Measurements from ENCODE around the gene SLC5A10.
"Not testable (repeated sequence)": the region's sequence is repeated elsewhere in the genome, so short reads cannot be mapped to it uniquely, and the experiment has no call there.

SLC5A10 gene

DNA sequence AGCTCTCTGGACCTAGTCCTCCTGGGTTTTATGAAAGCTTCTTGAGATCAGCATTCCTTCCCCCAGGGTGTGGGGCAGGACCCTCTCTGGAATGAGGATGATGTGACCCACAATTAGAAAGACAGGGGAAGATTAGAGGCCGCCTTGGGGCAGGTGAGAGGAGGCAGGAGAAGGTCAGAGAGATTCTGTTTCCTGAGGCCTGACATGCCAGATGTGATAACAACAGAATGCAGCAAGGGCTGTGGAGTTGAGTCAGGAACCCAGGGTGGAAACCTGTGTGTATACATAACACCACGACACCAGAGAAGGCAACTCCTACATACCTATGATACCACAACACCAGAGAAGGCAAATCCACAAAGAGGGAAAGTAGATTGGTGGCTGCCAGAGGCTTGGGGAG is 5.4 kb upstream of the SLC5A10 start:
- DNase-seq = no peak

- no peak for DNase-seq
These were observed 4.1 kb upstream of the SLC5A10 start for GRCh38 chr17:18947866-18948265.

DNA sequence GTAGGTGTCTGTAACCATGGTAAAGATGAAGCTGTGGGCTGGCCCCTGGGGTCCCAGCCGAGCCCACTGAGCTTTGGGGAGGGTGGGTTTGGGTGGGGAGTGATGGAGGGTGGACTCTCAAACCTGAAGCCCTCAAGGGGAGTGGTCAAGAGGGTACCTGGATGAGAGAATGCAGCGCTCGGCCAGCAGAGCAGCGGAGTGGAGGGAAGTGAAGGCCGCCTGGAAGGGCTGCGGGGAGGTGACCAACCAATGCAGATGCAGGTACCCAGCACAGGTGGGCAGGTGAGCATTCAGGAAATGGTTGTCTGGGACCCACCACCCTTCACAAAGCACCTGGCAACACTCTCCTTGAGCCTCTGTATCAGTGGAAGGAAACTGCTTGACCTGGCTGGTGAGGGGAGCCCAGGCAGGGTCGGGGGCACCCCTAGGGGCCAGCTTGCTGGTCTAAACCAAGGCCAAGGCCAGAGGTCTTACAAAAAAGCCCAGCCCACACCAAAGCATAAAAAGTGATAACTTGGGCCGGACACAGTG is 3.4 kb upstream of the SLC5A10 start:
- no peak for DNase-seq

GRCh38 chr17:18949566-18949965 is 2.4 kb upstream of the SLC5A10 start:
- DNase-seq = no peak

DNA sequence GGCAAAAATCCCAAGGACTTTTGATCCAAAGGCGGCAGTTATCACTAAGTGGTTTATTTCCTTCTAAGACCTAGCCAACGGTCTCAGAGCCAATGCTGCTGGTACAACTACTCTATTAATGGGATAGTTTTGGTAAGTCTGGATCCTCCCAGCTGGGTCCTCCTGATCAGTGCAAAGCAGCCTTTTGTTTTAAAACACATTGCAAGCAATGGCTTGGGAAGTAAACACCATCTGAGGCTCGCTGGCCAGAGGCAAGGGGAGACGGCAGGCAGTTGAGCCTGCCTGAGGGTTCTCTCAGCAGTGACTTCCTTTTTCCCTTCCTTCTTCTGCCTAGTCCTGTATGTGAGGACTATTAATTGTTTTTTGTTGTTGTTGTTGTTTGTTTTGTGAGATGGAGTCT is 1.6 kb upstream of the SLC5A10 start:
- no peak for DNase-seq

DNA sequence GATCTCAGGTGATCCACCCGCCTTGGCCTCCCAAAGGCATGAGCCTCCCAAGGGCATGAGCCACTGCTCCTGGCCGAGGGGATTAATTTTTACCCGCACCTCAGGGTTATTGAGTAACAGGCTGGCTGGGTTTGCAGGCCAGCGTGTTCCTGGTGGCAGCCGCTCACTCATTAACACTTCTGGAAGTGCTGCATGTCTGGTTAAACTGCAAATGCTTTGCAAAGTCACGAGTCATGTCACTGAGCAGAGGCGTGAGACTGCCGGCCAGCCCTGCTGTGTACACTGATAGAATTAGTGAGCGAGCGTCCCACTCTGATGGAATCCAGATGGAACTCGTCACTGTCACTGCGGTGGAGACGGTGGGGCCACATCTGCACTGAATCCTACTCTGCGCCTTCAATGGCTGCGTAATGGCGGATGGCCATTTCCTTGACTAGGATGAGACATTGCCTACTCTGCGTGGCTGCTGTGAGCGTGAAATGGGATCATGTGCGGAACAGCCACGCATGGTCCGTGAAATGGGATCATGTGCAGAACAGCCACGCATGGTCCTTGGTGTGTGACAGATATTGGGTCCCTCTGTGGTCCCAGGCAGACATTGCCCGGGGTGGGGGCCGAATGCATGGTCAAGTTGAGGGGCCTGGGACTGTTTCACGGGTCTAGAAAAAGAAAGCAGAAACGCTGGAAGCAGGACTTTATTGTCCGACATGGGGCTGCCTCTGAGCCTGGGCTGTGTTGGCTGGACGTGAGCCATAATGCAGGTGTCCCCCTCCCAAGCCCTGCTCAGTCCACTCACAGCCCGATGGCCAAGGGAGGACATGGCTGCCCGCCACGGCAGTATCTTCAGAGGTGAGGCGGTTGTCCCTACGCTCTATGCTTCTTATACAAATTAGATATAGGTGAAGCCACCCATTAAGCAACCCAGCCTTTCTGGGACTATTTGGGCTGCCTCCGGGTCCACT is 740 bp upstream of the SLC5A10 start:
- DNase-seq = no peak

GRCh38 chr17:18953231-18953728 is 1.3 kb downstream of the SLC5A10 start:
- DNase-seq = no peak

DNA sequence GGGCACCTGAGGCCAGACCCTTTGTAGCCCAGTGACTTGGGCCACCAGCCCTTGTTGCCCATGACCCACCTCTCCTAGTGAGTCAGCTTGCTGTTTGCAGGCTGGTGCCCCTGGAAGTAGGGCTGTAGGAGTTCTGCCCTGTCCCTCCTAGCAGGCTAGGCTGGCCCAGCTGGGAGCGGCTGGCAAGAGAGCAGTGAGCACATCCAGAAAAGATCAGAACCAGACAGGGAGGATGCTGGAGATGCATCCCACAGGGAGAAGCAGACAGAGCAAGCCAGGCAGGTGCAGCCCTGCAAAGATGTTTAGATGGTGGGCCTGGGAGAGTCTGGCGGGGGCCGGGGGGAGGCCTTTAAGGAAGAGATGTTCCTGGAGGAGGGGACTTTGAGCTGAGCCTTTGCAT is 2.4 kb downstream of the SLC5A10 start:
- DNase-seq = no peak

DNA sequence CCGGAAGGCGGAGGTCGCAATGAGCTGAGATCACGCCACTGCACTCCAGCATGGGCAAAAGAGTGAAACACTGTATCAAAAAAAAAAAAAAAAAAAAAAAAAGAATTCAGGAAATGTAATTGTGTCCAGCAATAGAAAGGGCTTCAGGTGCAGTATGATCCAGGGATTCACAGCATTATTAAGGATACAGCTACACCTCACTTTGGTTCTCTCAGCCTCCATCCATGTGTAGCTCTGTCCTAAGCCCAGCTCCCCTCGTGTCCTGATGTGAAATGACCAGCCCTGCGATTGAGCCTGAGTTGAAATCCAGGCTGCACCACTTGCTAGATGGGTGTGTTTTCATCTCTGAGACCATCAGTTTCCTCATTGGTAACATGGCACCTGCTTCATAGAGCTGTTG is 3.0 kb downstream of the SLC5A10 start:
- no peak for DNase-seq

- not testable (repeated sequence) for DNase-seq
These were observed 4.1 kb downstream of the SLC5A10 start for GRCh38 chr17:18956021-18956420.

- no peak for DNase-seq
These were observed 4.6 kb downstream of the SLC5A10 start for GRCh38 chr17:18956581-18956980.

- DNase-seq = no peak
These were observed 5.9 kb downstream of the SLC5A10 start for GRCh38 chr17:18957831-18958230.

GRCh38 chr17:18958611-18959010 is 6.6 kb downstream of the SLC5A10 start:
- DNase-seq = no peak

DNA sequence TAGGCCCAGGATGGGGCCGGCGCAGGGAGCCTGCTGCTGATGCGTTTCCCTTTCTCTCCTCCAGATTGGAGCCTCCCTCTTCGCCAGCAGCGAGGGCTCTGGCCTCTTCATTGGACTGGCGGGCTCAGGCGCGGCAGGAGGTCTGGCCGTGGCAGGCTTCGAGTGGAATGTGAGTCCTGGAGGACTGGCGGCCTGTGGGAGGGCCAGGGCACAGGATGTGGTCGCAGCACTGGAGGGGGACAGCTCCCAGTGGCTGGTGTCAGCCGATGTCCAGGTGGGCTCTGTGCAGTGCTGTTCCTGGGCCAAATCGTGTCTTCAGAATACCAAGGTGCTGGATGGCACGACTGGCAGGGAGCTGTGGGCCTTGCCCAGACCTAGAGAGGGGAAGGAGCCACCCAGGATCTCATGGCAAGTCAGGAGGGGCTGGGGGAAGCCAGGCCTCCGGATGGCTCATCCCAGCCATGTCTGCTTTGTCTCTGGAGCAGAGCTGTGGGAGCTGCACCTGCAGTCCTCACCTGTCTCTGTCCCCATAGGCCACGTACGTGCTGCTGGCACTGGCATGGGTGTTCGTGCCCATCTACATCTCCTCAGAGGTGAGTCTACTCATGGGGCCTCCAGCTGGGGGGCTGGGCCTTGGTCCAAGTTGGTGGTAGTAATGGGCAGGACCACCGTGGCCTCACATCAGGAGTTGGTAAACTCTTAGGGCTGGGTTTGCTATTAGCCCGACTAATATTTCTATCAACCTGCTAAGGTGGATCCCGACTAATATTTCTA is 7.3 kb downstream of the SLC5A10 start:
- DNase-seq = no peak

- DNase-seq = no peak
These were observed 7.9 kb downstream of the SLC5A10 start for GRCh38 chr17:18959845-18960240.

- DNase-seq = no peak
These were observed 8.3 kb downstream of the SLC5A10 start for GRCh38 chr17:18960241-18960665.

- peak in 43 of 58 donors; percentile 3 to 74 (median 19) for DNase-seq
These were observed 9.0 kb downstream of the SLC5A10 start for GRCh38 chr17:18960803-18961511.

DNA sequence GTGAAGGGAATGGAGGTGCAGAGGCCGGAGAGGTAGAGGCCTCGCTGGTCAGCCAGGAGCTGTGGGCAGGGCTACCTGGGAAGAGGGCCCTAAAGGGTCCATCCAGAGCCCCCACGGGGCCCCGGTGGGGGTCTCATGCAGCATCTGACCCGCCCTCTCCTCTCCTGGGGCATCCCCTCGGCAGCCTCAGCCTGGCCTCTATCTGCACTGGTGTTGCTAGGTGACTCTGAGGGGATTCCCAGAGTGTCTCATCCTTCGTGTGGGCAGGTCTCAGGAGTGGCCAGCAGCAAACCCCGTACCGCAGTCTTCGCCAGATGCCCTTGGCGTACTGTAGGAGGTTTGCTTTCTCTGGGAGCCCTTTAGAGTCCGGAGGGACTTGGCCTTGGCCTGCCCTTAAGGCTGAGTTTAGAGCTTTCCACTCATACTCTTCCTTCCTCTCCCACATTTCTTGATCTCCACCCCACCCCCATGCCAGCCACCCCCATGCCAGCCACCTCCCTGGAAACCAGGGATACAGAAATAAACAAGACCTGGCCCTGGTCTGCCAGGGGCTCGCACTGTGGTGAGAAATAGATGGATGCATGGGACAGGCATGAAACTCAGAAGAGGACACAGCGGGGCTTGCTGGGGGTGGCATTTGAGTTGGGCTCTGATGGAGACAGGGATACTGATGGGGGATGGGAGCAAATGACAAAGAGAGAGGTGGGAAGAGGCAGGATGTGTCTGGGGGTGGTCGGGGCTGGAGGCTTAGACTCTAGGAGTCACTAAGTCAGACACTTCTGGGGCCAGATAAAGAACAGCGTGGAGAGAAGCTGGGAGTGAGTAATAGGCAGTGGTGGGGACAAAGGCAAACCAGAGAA is 9.9 kb downstream of the SLC5A10 start:
- no peak for DNase-seq

DNA sequence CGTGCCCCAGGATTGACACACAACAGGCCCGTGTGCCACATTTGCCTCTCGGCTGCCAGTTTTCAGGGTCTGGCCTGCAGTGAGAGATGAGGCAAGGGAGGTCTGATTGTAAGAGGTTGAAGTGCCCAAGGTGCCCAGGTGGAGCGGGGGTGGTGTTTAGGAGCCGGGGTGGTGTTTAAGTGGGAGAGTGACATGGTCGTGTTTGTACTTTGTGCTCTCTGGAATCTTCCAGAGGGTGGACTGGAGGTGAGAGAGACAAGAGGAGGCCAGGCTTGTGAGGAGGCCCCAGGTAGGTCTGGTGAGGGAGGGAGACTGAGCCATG is 10.5 kb downstream of the SLC5A10 start:
- no peak for DNase-seq
